H1 (cell line): ENCODE results near the gene CTNNBL1. TPM values are rescaled to one million over a fixed set of nuclear protein-coding genes. Genes with fewer than 3 reads are reported as not detected.

Experiments used
- CTCF ChIA-PET: fragments of 300-600 bp; sonication (Branson Sonifier 250); formaldehyde crosslinking; loops from one replicate; lab custom pipeline; 2021; ENCODE audit not compliant: partially characterized antibody; lab: Charles Lee
- POLR2A ChIA-PET: fragments of 300-600 bp; sonication (Branson Sonifier 250); formaldehyde crosslinking; loops from one replicate; lab custom pipeline; 2021; ENCODE audit warnings: inconsistent platforms; ENCODE audit not compliant: partially characterized antibody; lab: Charles Lee
- DNase-seq, 2 experiments: peaks; one replicate each; pipeline versions ENCODE4 v3.0.0 to v3.0.0-alpha.2; 2010 to 2022; ENCODE audit warnings: low spot score in 2 of 2, low read depth in 1 of 2, mixed read lengths in 1 of 2
- FAIRE-seq: peaks from 2 replicates; lab custom pipeline; 2011; peaks lifted over from hg19 to GRCh38; lab: Jason Lieb, UNC
- H2AFZ ChIP-seq: 2 replicates; pipeline ENCODE4 v1.8.1; 2012; ENCODE audit warnings: low read length, inconsistent platforms
- H2AK5ac ChIP-seq: 2 replicates; pipeline ENCODE4 v1.6.1; 2013; ENCODE audit warnings: low read depth, low read length
- H2BK120ac ChIP-seq: replicated peaks from 2 replicates; pipeline ENCODE3; 2013; ENCODE audit warnings: low read depth, low read length, inconsistent platforms
- H2BK12ac ChIP-seq: 2 replicates; pipeline ENCODE4 v1.6.1; 2013; ENCODE audit warnings: low read depth, low read length
- H2BK15ac ChIP-seq: 2 replicates; pipeline ENCODE4 v1.6.1; 2013; ENCODE audit warnings: low read length
- H2BK20ac ChIP-seq: 2 replicates; pipeline ENCODE4 v1.6.1; 2013; ENCODE audit warnings: low read length
- H2BK5ac ChIP-seq: 2 replicates; pipeline ENCODE4 v1.6.1; 2013; ENCODE audit warnings: low read depth, low read length
- H3K14ac ChIP-seq: 2 replicates; pipeline ENCODE4 v1.6.1; 2013; ENCODE audit warnings: inconsistent platforms; ENCODE audit not compliant: insufficient read length
- H3K18ac ChIP-seq: 2 replicates; pipeline ENCODE4 v1.6.1; 2013; ENCODE audit warnings: low read length; ENCODE audit errors: extremely low read depth
- H3K23ac ChIP-seq: 2 replicates; pipeline ENCODE4 v1.6.1; 2013; ENCODE audit warnings: inconsistent platforms; ENCODE audit not compliant: insufficient read length
- H3K23me2 ChIP-seq: 2 replicates; pipeline ENCODE4 v1.6.1; 2013; ENCODE audit warnings: low read depth, low read length
- H3K27ac ChIP-seq: 2 replicates; pipeline ENCODE4 v1.6.1; 2011; ENCODE audit warnings: low read depth, low read length, inconsistent platforms
- H3K27me3 ChIP-seq, 4 experiments: replicated peaks in 1 of 4; 1 replicate in 1 of 4; 2 replicates in 3 of 4; pipeline versions ENCODE4 v1.6.1 to v1.8.1; 2011 to 2013; ENCODE audit warnings: low read length in 3 of 4, mild to moderate bottlenecking in 3 of 4, inconsistent platforms in 2 of 4, mixed read lengths in 2 of 4, moderate library complexity in 1 of 4; ENCODE audit not compliant: control insufficient read depth in 3 of 4, insufficient read depth in 3 of 4; ENCODE audit errors: extremely low read depth in 1 of 4
- H3K36me3 ChIP-seq, 4 experiments: 2 replicates each; pipeline versions ENCODE4 v1.6.1 to v1.8.1; 2011 to 2013; ENCODE audit warnings: mild to moderate bottlenecking in 4 of 4, low read length in 3 of 4, moderate library complexity in 2 of 4, control low read depth in 1 of 4, inconsistent platforms in 1 of 4; ENCODE audit not compliant: insufficient read depth in 4 of 4, control insufficient read depth in 2 of 4
- H3K4ac ChIP-seq: replicated peaks from 2 replicates; pipeline ENCODE3; 2013; ENCODE audit warnings: low read length, low read depth, mixed read lengths, inconsistent platforms; ENCODE audit not compliant: insufficient read length
- H3K4me1 ChIP-seq, 4 experiments: replicated peaks in 1 of 4; 1 replicate in 1 of 4; 2 replicates in 3 of 4; pipeline versions ENCODE4 v1.6.1 to v1.8.1; 2011 to 2013; ENCODE audit warnings: low read length in 3 of 4, inconsistent platforms in 2 of 4, mixed read lengths in 1 of 4; ENCODE audit not compliant: insufficient read depth in 4 of 4, control insufficient read depth in 3 of 4
- H3K4me2 ChIP-seq, 2 experiments: 2 replicates each; pipeline versions ENCODE4 v1.6.1 to v1.8.1; 2011 to 2013; ENCODE audit warnings: low read depth in 2 of 2, low read length in 2 of 2, control low read depth in 1 of 2, inconsistent platforms in 1 of 2, mild to moderate bottlenecking in 1 of 2; ENCODE audit not compliant: insufficient read depth in 1 of 2
- H3K4me3 ChIP-seq, 4 experiments: fragments of 200-600, 300-600 bp in 1 of 4; sonication (generic), shearing (Covaris generic), sonication (Bioruptor Twin) in 1 of 4; 2 replicates each; pipeline versions ENCODE4 v1.5.1 to v1.8.1; 2011 to 2016; ENCODE audit warnings: low read length in 4 of 4, low read depth in 3 of 4, control low read depth in 2 of 4, inconsistent platforms in 2 of 4, mild to moderate bottlenecking in 2 of 4, mixed read lengths in 1 of 4, moderate library complexity in 1 of 4; ENCODE audit not compliant: insufficient read depth in 2 of 4; ENCODE audit errors: extremely low read depth in 1 of 4
- H3K56ac ChIP-seq: replicated peaks from 2 replicates; pipeline ENCODE3; 2013; ENCODE audit warnings: low read depth, mild to moderate bottlenecking, mixed read lengths, low read length, inconsistent platforms; ENCODE audit not compliant: insufficient read length
- H3K79me1 ChIP-seq: 2 replicates; pipeline ENCODE4 v1.6.1; 2013; ENCODE audit warnings: low read depth, low read length, control low read depth
- H3K79me2 ChIP-seq, 2 experiments: 2 replicates each; pipeline versions ENCODE4 v1.6.1 to v1.8.1; 2012 to 2013; ENCODE audit warnings: low read length in 2 of 2, mild to moderate bottlenecking in 2 of 2, inconsistent platforms in 1 of 2; ENCODE audit not compliant: insufficient read depth in 2 of 2, control insufficient read depth in 1 of 2
- H3K9ac ChIP-seq, 4 experiments: replicated peaks in 1 of 4; 1 replicate in 1 of 4; 2 replicates in 3 of 4; pipeline versions ENCODE4 v1.6.1 to v1.8.1; 2011 to 2013; ENCODE audit warnings: low read depth in 3 of 4, low read length in 3 of 4, control low read depth in 2 of 4, mild to moderate bottlenecking in 2 of 4, moderate library complexity in 2 of 4, inconsistent platforms in 1 of 4; ENCODE audit errors: extremely low read depth in 1 of 4
- H3K9me3 ChIP-seq, 2 experiments: 2 replicates each; pipeline versions ENCODE4 v1.6.1 to v1.8.1; 2012 to 2013; ENCODE audit warnings: mild to moderate bottlenecking in 2 of 2, moderate library complexity in 2 of 2, control low read depth in 1 of 2, inconsistent platforms in 1 of 2, low read depth in 1 of 2, low read length in 1 of 2, mixed read lengths in 1 of 2; ENCODE audit not compliant: insufficient read depth in 2 of 2
- H4K20me1 ChIP-seq, 2 experiments: replicated peaks in 1 of 2; 2 replicates each; pipeline versions ENCODE3 to v1.8.1; 2011 to 2013; ENCODE audit warnings: inconsistent platforms in 2 of 2, low read length in 2 of 2, mild to moderate bottlenecking in 1 of 2; ENCODE audit not compliant: insufficient read depth in 2 of 2, control insufficient read depth in 1 of 2
- H4K5ac ChIP-seq: 2 replicates; pipeline ENCODE4 v1.6.1; 2013; ENCODE audit warnings: low read length, low read depth, mixed read lengths, inconsistent platforms; ENCODE audit not compliant: insufficient read length
- H4K8ac ChIP-seq: 2 replicates; pipeline ENCODE4 v1.8.0; 2013; ENCODE audit warnings: mild to moderate bottlenecking, moderate library complexity, low read length, inconsistent platforms; ENCODE audit not compliant: insufficient read depth; ENCODE audit errors: extremely low read depth
- H4K91ac ChIP-seq: replicated peaks from 2 replicates; pipeline ENCODE3; 2013; ENCODE audit warnings: low read length, mixed read lengths, inconsistent platforms; ENCODE audit not compliant: insufficient read length
- ASH2L ChIP-seq: fragments of 200-600, 300-600 bp; sonication (generic); IDR thresholded peaks from one replicate; pipeline ENCODE4 v1.7.1; 2017; ENCODE audit warnings: low read length
- BCL11A ChIP-seq, 2 experiments: IDR thresholded peaks; one replicate each; pipeline ENCODE4 v1.6.1; 2011; ENCODE audit warnings: low read depth in 2 of 2, low read length in 2 of 2, mild to moderate bottlenecking in 2 of 2
- BRCA1 ChIP-seq: IDR thresholded peaks from 2 replicates; pipeline ENCODE4 v1.6.1; 2012; ENCODE audit warnings: low read depth, low read length, improper control_type of control experiment
- EGR1 ChIP-seq: IDR thresholded peaks from 2 replicates; pipeline ENCODE4 v1.6.1; 2011; ENCODE audit warnings: low read depth, low read length, borderline replicate concordance
- GABPA ChIP-seq: IDR thresholded peaks from 2 replicates; pipeline ENCODE4 v1.6.1; 2011; ENCODE audit warnings: mild to moderate bottlenecking, low read length, moderate library complexity, borderline replicate concordance; ENCODE audit not compliant: insufficient read depth
- HDAC2 ChIP-seq, 2 experiments: fragments of 300-600 bp in 1 of 2; sonication (generic) in 1 of 2; IDR thresholded peaks; 2 replicates each; pipeline ENCODE4 v1.6.1; 2011 to 2012; ENCODE audit warnings: low read depth in 2 of 2, low read length in 2 of 2, mild to moderate bottlenecking in 2 of 2, moderate library complexity in 2 of 2, borderline replicate concordance in 1 of 2, inconsistent platforms in 1 of 2
- KDM5A ChIP-seq: fragments of 200-600 bp; IDR thresholded peaks from 2 replicates; pipeline ENCODE4 v1.7.1; 2012; ENCODE audit warnings: mild to moderate bottlenecking, low read length, inconsistent platforms, mixed read lengths
- POLR2A ChIP-seq, 2 experiments: IDR thresholded peaks; 1 replicate in 1 of 2; 2 replicates in 1 of 2; pipeline ENCODE4 v1.6.1; 2011; ENCODE audit warnings: low read depth in 2 of 2, low read length in 2 of 2, mild to moderate bottlenecking in 2 of 2; ENCODE audit errors: control extremely low read depth in 1 of 2
- RAD21 ChIP-seq, 2 experiments: IDR thresholded peaks in 1 of 2; conservative IDR thresholded peaks in 1 of 2; 2 replicates each; pipeline ENCODE4 v1.6.1; 2011; ENCODE audit warnings: low read depth in 2 of 2, low read length in 2 of 2, improper control_type of control experiment in 1 of 2, inconsistent platforms in 1 of 2, mild to moderate bottlenecking in 1 of 2, moderate library complexity in 1 of 2
- RBBP5 ChIP-seq: IDR thresholded peaks from 2 replicates; pipeline ENCODE4 v1.7.1; 2012; ENCODE audit warnings: low read depth, mild to moderate bottlenecking, inconsistent platforms, low read length, moderate library complexity, borderline replicate concordance
- SIX5 ChIP-seq: IDR thresholded peaks from 2 replicates; pipeline ENCODE4 v1.6.1; 2011; ENCODE audit warnings: mild to moderate bottlenecking, low read depth, low read length
- SP4 ChIP-seq: IDR thresholded peaks from 2 replicates; pipeline ENCODE4 v1.6.1; 2012; ENCODE audit warnings: low read length, inconsistent platforms
- TAF7 ChIP-seq: optimal IDR thresholded peaks from 2 replicates; pipeline ENCODE3; 2011; ENCODE audit warnings: low read depth, mild to moderate bottlenecking, inconsistent platforms, low read length, moderate library complexity, borderline replicate concordance
- ZNF274 ChIP-seq: IDR thresholded peaks from 2 replicates; pipeline ENCODE4 v1.7.0; 2012; ENCODE audit warnings: low read length, borderline replicate concordance; ENCODE audit errors: extremely low read depth
- WGBS, 2 experiments: shearing (Covaris generic) in 1 of 2; methylation state at CpG; one replicate each; pipeline versions ENCODE4 v1.1.6 to v1.1.7; 2013 to 2015; ENCODE audit warnings: low lambda C conversion rate in 2 of 2, mixed read lengths in 2 of 2, inconsistent platforms in 1 of 2, low coverage in 1 of 2, missing lambda C conversion rate in 1 of 2; ENCODE audit not compliant: insufficient replicate concordance in 2 of 2, insufficient coverage in 1 of 2, insufficient read length in 1 of 2; ENCODE audit errors: extremely low coverage in 1 of 2, missing lambda C conversion rate in 1 of 2; 5-methylcytosine and 5-hydroxymethylcytosine counted together
- polyA plus RNA-seq, 7 experiments: library from polyadenylated mRNA; depleted of rRNA in 3 of 7; stranded (reverse) in 5 of 7; unstranded in 2 of 7; fragments of >200 nt in 5 of 7; fragments of 200-250 nt in 2 of 7; gene quantifications; 1 replicate in 5 of 7; 2 replicates in 1 of 7; 4 replicates in 1 of 7; pipeline versions ENCODE4 v1.2.1 to v1.2.3, GENCODE V29; 2011 to 2013; ENCODE audit warnings: missing spikeins in 2 of 7, mixed read lengths in 2 of 7
- total RNA-seq: library from RNA; stranded (reverse); fragmentation: NEBNext Ultra II Directional; extraction: Animal tissue kit (Norgen Biotek cat#: 25700); gene quantifications from 2 replicates; pipeline ENCODE4 v1.2.1, GENCODE V29; 2021

Gene CTNNBL1
- total and polyA plus RNA-seq, 2 of the 8 experiments (the other 6 are each of a cell fraction or from before 2014, with no cell fraction given), result 19.6 to 81.6 TPM

DNA sequence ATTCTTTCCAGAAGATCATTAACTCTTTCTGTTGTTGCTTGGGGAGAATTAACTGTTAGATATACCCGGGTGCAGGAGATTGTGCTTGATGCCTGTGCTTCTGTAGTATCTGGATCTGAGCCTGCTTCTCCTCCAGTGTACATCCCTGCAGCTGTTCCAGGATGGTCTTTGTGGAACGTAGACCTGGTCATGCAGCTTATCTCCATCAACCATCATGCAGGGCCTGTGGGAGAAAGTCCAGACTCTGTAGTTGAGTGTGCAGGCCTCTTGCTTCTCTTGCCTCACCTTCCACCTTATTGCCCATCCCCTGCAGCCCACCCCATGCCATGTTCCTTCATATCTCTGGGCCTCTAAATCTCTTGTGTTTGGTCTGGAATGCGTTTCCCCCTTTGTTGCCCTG, 133.8 kb downstream of the CTNNBL1 start:
- Histone ChIP-seq H3K79me1 (peaks cover 2% of the 10 kb centered on the region; the same call in 1 of the 2 replicates), H2BK15ac (no peak overlapping the region), H3K9me3 (no peaks in the 10 kb centered on the region), H3K4ac (no peak overlapping the region), H3K4me1 (peaks cover 0 to 7% (median 2%) of the 10 kb centered on the region in 4 experiments; a peak in 3 of 7 replicates), H2BK5ac (no peak overlapping the region), H3K4me2 (no peak overlapping the region), H2BK12ac (no peak overlapping the region), H4K5ac (no peak overlapping the region), H4K91ac (no peak overlapping the region), H3K4me3 (no peak overlapping the region), H2AFZ (no peak overlapping the region), H2BK20ac (no peak overlapping the region), H2AK5ac (no peak overlapping the region), H4K8ac (no peak overlapping the region), H3K27me3 (no peaks in the 10 kb centered on the region), H3K18ac (no peak overlapping the region), H2BK120ac (no peak overlapping the region), H3K56ac (no peak overlapping the region), H3K27ac (no peak overlapping the region), H3K23me2 (no peaks in the 10 kb centered on the region), H3K14ac (no peak overlapping the region), H3K36me3 (no peaks in the 10 kb centered on the region), H3K9ac (no peak overlapping the region), H3K79me2 (no peaks in the 10 kb centered on the region), H3K23ac (no peak overlapping the region), H4K20me1 (no peaks in the 10 kb centered on the region)
- POLR2A ChIA-PET, result no interaction called here
- WGBS, 2 experiments, result 87% methylated on average over 3 of the region's 3 CpGs; no CpG with 5 or more reads in 1 of the 2 experiments
- CTCF ChIA-PET, result no interaction called here
- FAIRE-seq (no peak), DNase-seq (no peak)
- no peak for TF ChIP-seq ASH2L
- TF ChIP-seq KDM5A, result no peak
- TF ChIP-seq HDAC2 (IDR thresholded peaks at IDR 0.05; ENCODE audit: borderline replicate concordance in 1 of 2, low read depth in 2 of 2, low read length in 2 of 2), result no peak
- TF ChIP-seq TAF7, result no peak
- TF ChIP-seq SIX5, result no peak
- TF ChIP-seq GABPA, result no peak
- TF ChIP-seq BCL11A (IDR thresholded peaks at IDR 0.05; ENCODE audit: low read depth in 2 of 2, low read length in 2 of 2), result no peak
- no peak for TF ChIP-seq SP4
- TF ChIP-seq RBBP5, result no peak
- TF ChIP-seq RAD21 (IDR thresholded peaks at IDR 0.05 in 1 of 2, conservative IDR thresholded peaks at IDR 0.05 in 1 of 2; ENCODE audit: low read depth in 2 of 2, low read length in 2 of 2), result no peak
- no peak for TF ChIP-seq EGR1
- TF ChIP-seq POLR2A (IDR thresholded peaks at IDR 0.05; ENCODE audit: control extremely low read depth in 1 of 2, low read depth in 2 of 2, low read length in 2 of 2), result no peak
- no peak for TF ChIP-seq BRCA1
- no peak for TF ChIP-seq ZNF274
